ENCODE data around the gene EEPD1. TPM values are rescaled to one million over a fixed set of nuclear protein-coding genes. Genes with fewer than 3 reads are reported as not detected.

Gene EEPD1
- total RNA-seq, 1 experiment from 2014 or later: 48.0 TPM

DNA sequence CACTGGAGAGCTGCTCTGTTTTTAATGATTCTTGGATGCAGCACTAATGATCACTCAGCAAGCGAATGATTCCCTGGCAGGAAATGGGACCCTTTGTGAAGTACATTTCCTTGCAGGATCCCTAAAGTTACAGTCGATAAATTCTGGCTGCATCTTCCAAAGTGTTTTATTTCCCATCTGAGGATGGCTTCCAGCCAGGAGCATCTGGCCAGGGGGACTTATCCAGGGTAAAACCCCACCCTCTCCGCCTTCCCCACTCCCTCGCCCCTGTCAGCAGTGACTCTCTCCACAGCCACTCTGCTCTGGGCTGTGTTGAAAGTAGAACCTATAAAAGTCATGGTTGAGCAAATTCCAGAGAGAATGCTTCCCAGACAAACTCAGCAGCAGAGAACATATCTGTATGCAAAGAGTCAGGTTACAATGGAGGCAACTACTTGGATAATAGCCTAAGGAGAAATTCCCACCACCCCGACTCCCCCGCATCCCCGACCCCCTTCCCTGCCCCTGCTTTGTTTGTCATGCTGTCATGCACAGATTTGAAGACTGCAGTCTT is 125.6 kb downstream of the EEPD1 start:
- TF ChIP-seq, protein P1, sequence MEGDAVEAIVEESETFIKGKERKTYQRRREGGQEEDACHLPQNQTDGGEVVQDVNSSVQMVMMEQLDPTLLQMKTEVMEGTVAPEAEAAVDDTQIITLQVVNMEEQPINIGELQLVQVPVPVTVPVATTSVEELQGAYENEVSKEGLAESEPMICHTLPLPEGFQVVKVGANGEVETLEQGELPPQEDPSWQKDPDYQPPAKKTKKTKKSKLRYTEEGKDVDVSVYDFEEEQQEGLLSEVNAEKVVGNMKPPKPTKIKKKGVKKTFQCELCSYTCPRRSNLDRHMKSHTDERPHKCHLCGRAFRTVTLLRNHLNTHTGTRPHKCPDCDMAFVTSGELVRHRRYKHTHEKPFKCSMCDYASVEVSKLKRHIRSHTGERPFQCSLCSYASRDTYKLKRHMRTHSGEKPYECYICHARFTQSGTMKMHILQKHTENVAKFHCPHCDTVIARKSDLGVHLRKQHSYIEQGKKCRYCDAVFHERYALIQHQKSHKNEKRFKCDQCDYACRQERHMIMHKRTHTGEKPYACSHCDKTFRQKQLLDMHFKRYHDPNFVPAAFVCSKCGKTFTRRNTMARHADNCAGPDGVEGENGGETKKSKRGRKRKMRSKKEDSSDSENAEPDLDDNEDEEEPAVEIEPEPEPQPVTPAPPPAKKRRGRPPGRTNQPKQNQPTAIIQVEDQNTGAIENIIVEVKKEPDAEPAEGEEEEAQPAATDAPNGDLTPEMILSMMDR (IDR thresholded peaks at IDR 0.05): no peak
- TF ChIP-seq TCF7L2 (IDR thresholded peaks at IDR 0.05; ENCODE audit: low read depth, low read length) (no peak), POLR2AphosphoS5 (IDR thresholded peaks at IDR 0.05; ENCODE audit: low read depth, low read length) (no peak), SIN3A (IDR thresholded peaks at IDR 0.05; ENCODE audit: borderline replicate concordance, insufficient read depth, low read depth, low read length) (no peak)
- TF ChIP-seq, protein P2, sequence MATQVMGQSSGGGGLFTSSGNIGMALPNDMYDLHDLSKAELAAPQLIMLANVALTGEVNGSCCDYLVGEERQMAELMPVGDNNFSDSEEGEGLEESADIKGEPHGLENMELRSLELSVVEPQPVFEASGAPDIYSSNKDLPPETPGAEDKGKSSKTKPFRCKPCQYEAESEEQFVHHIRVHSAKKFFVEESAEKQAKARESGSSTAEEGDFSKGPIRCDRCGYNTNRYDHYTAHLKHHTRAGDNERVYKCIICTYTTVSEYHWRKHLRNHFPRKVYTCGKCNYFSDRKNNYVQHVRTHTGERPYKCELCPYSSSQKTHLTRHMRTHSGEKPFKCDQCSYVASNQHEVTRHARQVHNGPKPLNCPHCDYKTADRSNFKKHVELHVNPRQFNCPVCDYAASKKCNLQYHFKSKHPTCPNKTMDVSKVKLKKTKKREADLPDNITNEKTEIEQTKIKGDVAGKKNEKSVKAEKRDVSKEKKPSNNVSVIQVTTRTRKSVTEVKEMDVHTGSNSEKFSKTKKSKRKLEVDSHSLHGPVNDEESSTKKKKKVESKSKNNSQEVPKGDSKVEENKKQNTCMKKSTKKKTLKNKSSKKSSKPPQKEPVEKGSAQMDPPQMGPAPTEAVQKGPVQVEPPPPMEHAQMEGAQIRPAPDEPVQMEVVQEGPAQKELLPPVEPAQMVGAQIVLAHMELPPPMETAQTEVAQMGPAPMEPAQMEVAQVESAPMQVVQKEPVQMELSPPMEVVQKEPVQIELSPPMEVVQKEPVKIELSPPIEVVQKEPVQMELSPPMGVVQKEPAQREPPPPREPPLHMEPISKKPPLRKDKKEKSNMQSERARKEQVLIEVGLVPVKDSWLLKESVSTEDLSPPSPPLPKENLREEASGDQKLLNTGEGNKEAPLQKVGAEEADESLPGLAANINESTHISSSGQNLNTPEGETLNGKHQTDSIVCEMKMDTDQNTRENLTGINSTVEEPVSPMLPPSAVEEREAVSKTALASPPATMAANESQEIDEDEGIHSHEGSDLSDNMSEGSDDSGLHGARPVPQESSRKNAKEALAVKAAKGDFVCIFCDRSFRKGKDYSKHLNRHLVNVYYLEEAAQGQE (IDR thresholded peaks at IDR 0.05; ENCODE audit: insufficient read depth in 1 of 2, low read depth in 2 of 2, low read length in 1 of 2): no peak
- in situ Hi-C loops (cut with HindIII; ENCODE audit: low pct_unique_long_range_greater_than_20kb, low sequenced_read_pairs) (no loop called here), intact Hi-C loops (cut with micrococcal nuclease; ENCODE audit: unreplicated experiment) (no loop called here)
- BruUV-seq (replicated peaks): no TSS peak
- ChIA-PET CTCF (interaction anchor here (0.5 to 1.0 kb wide), 2 partner anchors 13 to 44 kb away, joined by 3 to 4 read pairs; no protein-coding TSS in a partner anchor), POLR2A (no interaction called here)
- ATAC-seq: peak; percentile 22
- Histone ChIP-seq H3K4me1 (ENCODE audit: control insufficient read depth, insufficient read depth, low read length) (peaks cover 96% of the 10 kb centered on the region), H3K36me3 (ENCODE audit: control insufficient read depth, insufficient read depth, low read length) (0 out of 2 replicates have a peak, but pooled peaks cover 3% of the 10 kb centered on the region), H3K4me3 (ENCODE audit: low read depth in 2 of 2, low read length in 2 of 2) (no peak overlapping the region), H3K9me3 (ENCODE audit: control insufficient read depth, insufficient read depth, low read depth, low read length) (no peaks in the 10 kb centered on the region), H3K27me3 (ENCODE audit: control insufficient read depth, insufficient read depth, low read length) (no peaks in the 10 kb centered on the region), H3K27ac (ENCODE audit: low read length) (peak overlapping the region; percentile 99)
- no peak for DNase-seq (ENCODE audit: low read depth, low spot score)

- H3K9me3 ChIP-seq (ENCODE audit: control insufficient read depth, insufficient read depth, low read depth, low read length): no peaks in the 10 kb centered on the region
- POLR2A ChIA-PET: no interaction called here
Observed at GRCh38 chr7:36279200-36279925, 126.3 kb downstream of the EEPD1 start.

More at GRCh38 chr7:36279200-36279925, 126.3 kb downstream of the EEPD1 start:
- ATAC-seq (peak; percentile 8), DNase-seq (ENCODE audit: low read depth, low spot score) (no peak)
- Histone ChIP-seq H3K4me3 (ENCODE audit: low read depth in 2 of 2, low read length in 2 of 2) (no peak overlapping the region), H3K27me3 (ENCODE audit: control insufficient read depth, insufficient read depth, low read length) (no peaks in the 10 kb centered on the region), H3K36me3 (ENCODE audit: control insufficient read depth, insufficient read depth, low read length) (0 out of 2 replicates have a peak, but pooled peaks cover 3% of the 10 kb centered on the region), H3K27ac (ENCODE audit: low read length) (peak overlapping the region; percentile 99), H3K4me1 (ENCODE audit: control insufficient read depth, insufficient read depth, low read length) (peaks cover 96% of the 10 kb centered on the region)
- no TSS peak for BruUV-seq (replicated peaks)
- in situ Hi-C loops (cut with HindIII; ENCODE audit: low pct_unique_long_range_greater_than_20kb, low sequenced_read_pairs): no loop called here
- CTCF ChIA-PET: no interaction called here
- intact Hi-C loops (cut with micrococcal nuclease; ENCODE audit: unreplicated experiment): no loop called here
- TF ChIP-seq TCF7L2 (IDR thresholded peaks at IDR 0.05; ENCODE audit: low read depth, low read length) (no peak), POLR2AphosphoS5 (IDR thresholded peaks at IDR 0.05; ENCODE audit: low read depth, low read length) (no peak), SIN3A (IDR thresholded peaks at IDR 0.05; ENCODE audit: borderline replicate concordance, insufficient read depth, low read depth, low read length) (no peak)
- TF ChIP-seq, protein P2 (IDR thresholded peaks at IDR 0.05; ENCODE audit: insufficient read depth in 1 of 2, low read depth in 2 of 2, low read length in 1 of 2): no peak
- TF ChIP-seq, protein P1 (IDR thresholded peaks at IDR 0.05): no peak

Measured in Panc1 (cell line).